Heart left ventricle (tissue), 16 donors: ENCODE results near the gene ERP27. TPM values are rescaled to one million over a fixed set of nuclear protein-coding genes. Genes with fewer than 3 reads are reported as not detected.
A peak's percentile ranks its signal among the peaks of the same experiment; 100 is the strongest.

Source experiments
- ATAC-seq, 4 donors: fragments of 200-7000 bp; cut with Tn5 transposase; one replicate each; pipeline ENCODE4 v1.9.1; 2020 to 2022; ENCODE audit warnings: moderate library complexity in 4 of 4, mild to moderate bottlenecking in 3 of 4, moderate number of reproducible peaks in 1 of 4
- DNase-seq, 5 donors: peaks; one replicate each; pipeline ENCODE4 v3.0.0-alpha.2; 2020
- H3K27ac ChIP-seq, 12 donors: fragments of 200-600 bp; sonication (generic) in 4 of 12; one replicate each; pipeline versions ENCODE4 v1.5.0 to v1.8.0; 2016 to 2022; ENCODE audit warnings: mild to moderate bottlenecking in 2 of 12
- H3K27me3 ChIP-seq, 9 donors: fragments of 200-600 bp; sonication (generic) in 2 of 9; one replicate each; pipeline versions ENCODE4 v1.5.1 to v1.8.0; 2016 to 2022; ENCODE audit warnings: mild to moderate bottlenecking in 3 of 9
- H3K36me3 ChIP-seq, 9 donors: fragments of 200-600 bp; sonication (generic) in 2 of 9; one replicate each; pipeline versions ENCODE4 v1.5.0 to v1.8.0; 2018 to 2022; ENCODE audit warnings: mild to moderate bottlenecking in 2 of 9
- H3K4me1 ChIP-seq, 12 donors: fragments of 200-600 bp; sonication (generic) in 4 of 12; one replicate each; pipeline versions ENCODE4 v1.5.0 to v1.8.0; 2016 to 2022; ENCODE audit warnings: mild to moderate bottlenecking in 3 of 12
- H3K4me3 ChIP-seq, 12 donors: fragments of 200-600 bp; sonication (generic) in 4 of 12; one replicate each; pipeline versions ENCODE4 v1.5.0 to v1.8.0; 2017 to 2022; ENCODE audit warnings: mild to moderate bottlenecking in 9 of 12, moderate library complexity in 4 of 12
- H3K9me3 ChIP-seq, 12 donors: fragments of 200-600 bp; sonication (generic) in 4 of 12; one replicate each; pipeline versions ENCODE4 v1.5.0 to v1.8.0; 2016 to 2022; ENCODE audit warnings: mild to moderate bottlenecking in 1 of 12
- CTCF ChIP-seq, 12 donors: fragments of 200-600 bp; sonication (generic) in 4 of 12; IDR thresholded peaks; one replicate each; pipeline versions ENCODE4 v1.5.0 to v1.8.0; 2018 to 2022; ENCODE audit warnings: antibody characterized with exemption in 12 of 12, mild to moderate bottlenecking in 5 of 12
- POLR2A ChIP-seq, 2 donors: fragments of 450-650 bp; IDR thresholded peaks; one replicate each; pipeline ENCODE4 v1.6.1; 2017; ENCODE audit warnings: antibody characterized with exemption in 2 of 2, mild to moderate bottlenecking in 2 of 2, moderate library complexity in 2 of 2
- WGBS, 4 donors: extraction: QIAGEN DNeasy Blood & Tissue Kit in 2 of 4; methylation state at CpG; one replicate each; pipeline versions ENCODE4 v1.1.5 to v1.1.7; 2013 to 2018; 5-methylcytosine and 5-hydroxymethylcytosine counted together
- intact Hi-C, 10 donors: fragments of 100-400 bp; cut with DNase I; formaldehyde crosslinking; loops; one replicate each; pipeline versions ENCODE4 v1.11.1 to v1.14.2; 2022
- polyA plus RNA-seq, 2 donors: library from polyadenylated mRNA; stranded (reverse); fragments of 200-250 nt; gene quantifications; one replicate each; pipeline ENCODE4 v1.2.3, GENCODE V29; 2013
- total RNA-seq, 9 donors: library from RNA; depleted of rRNA in 2 of 9; stranded (reverse); fragments of >200 nt in 2 of 9; fragmentation: NEBNext Ultra II Directional in 3 of 9; extraction: Animal tissue kit (Norgen Biotek cat#: 25700) in 3 of 9; gene quantifications; one replicate each; pipeline versions ENCODE4 v1.1.0 to v1.2.4, GENCODE V29; 2016 to 2023
- donor health status: ischemic (EF 13 %, LVEDD 7.1; RV severe dilation, severe dysfunction).
- donor health status: healthy with polysubstance abuse.
- donor health status: DM: no; HTN: yes; CAD: no.
- donor health status: DM: no; HTN: no; CAD: no.
- donor health status: ischemic (EF 25% LVEDD 6.9; RV normal size, moderate dysfunction).
- donor health status: ischemic (EF 25% LVEDD 5.7; RV mildly dilated, moderate dysfunction).
- donor health status: healthy.
- donor health status: DM: yes; HTN: yes; CAD: no.
- donor health status: ischemic (EF 35%, LVEDD 5.7; RV mildly dilated, moderate dysfunction).
- donor health status: nonischemic (EF 11% LVEDD 7.7; RV severe dilation, severe dysfunction).
- donor health status: DM: yes; HTN: yes; CAD: no.
- donor health status: PGD.
- donor health status: ischemic (EF 29% LVEDD 5.4; RV normal size, mild dysfunction).
- donor health status: nonischemic (EF 23%, LVEDD 6.1; RV moderate dilation, normal function).

The ERP27 gene
- total and polyA plus RNA-seq, 11 donors: 0.12 to 0.93 (median 0.22) TPM; not detected in 2

- intact Hi-C loops: loop anchor here in 1 of 10 donors (5.0 kb wide), 1 partner anchor 36 kb away; no protein-coding TSS in a partner anchor
- TF ChIP-seq CTCF (IDR thresholded peaks at IDR 0.05) (no peak), POLR2A (IDR thresholded peaks at IDR 0.05) (no peak)
- Histone ChIP-seq H3K27ac (no peak overlapping the region), H3K27me3 (no peaks in the 10 kb centered on the region), H3K4me3 (no peak overlapping the region), H3K4me1 (peaks cover 0 to 11% (median 4%) of the 10 kb centered on the region in 12 donors), H3K9me3 (no peaks in the 10 kb centered on the region), H3K36me3 (peaks cover 0 to 28% (median 0%) of the 10 kb centered on the region in 9 donors)
- ATAC-seq: no peak
- DNase-seq: no peak
- 55 to 94% (median 77%) methylated on average over 2 of the region's 2 CpGs for WGBS, 4 donors
Measured at GRCh38 chr12:14911131-14911530, 27.2 kb downstream of the ERP27 start.

GRCh38 chr12:14910090-14910915 lies 28.0 kb downstream of the ERP27 start:
- Histone ChIP-seq H3K9me3 (no peaks in the 10 kb centered on the region), H3K4me1 (peaks cover 0 to 19% (median 10%) of the 10 kb centered on the region in 12 donors), H3K4me3 (no peak overlapping the region), H3K27ac (no peak overlapping the region), H3K36me3 (peaks cover 0 to 21% (median 0%) of the 10 kb centered on the region in 9 donors), H3K27me3 (no peaks in the 10 kb centered on the region)
- no peak for DNase-seq
- TF ChIP-seq CTCF (IDR thresholded peaks at IDR 0.05) (no peak), POLR2A (IDR thresholded peaks at IDR 0.05) (no peak)
- 85 to 92% (median 89%) methylated on average over 5 of the region's 5 CpGs for WGBS, 4 donors
- ATAC-seq: no peak
- intact Hi-C loops: loop anchor here in 1 of 10 donors (5.0 kb wide), 1 partner anchor 37 kb away; no protein-coding TSS in a partner anchor

GRCh38 chr12:14907953-14908352 lies 30.4 kb downstream of the ERP27 start:
- intact Hi-C loops: loop anchor here in 2 of 10 donors (5.0 kb wide), 2 partner anchors 34 to 54 kb away; partner anchors contain the start of gene ARHGDIB (in 1 of the 2)
- Histone ChIP-seq H3K27me3 (no peaks in the 10 kb centered on the region), H3K4me1 (peaks cover 0 to 36% (median 23%) of the 10 kb centered on the region in 12 donors), H3K9me3 (no peaks in the 10 kb centered on the region), H3K4me3 (no peak overlapping the region), H3K36me3 (no peaks in the 10 kb centered on the region), H3K27ac (no peak overlapping the region)
- no peak for ATAC-seq
- WGBS, 4 donors: 93 to 100% (median 97%) methylated on average over 1 of the region's 1 CpG
- TF ChIP-seq CTCF (IDR thresholded peaks at IDR 0.05): no peak
- no peak for TF ChIP-seq POLR2A (IDR thresholded peaks at IDR 0.05)
- DNase-seq: no peak

- Histone ChIP-seq H3K27me3 (no peaks in the 10 kb centered on the region), H3K4me3 (no peak overlapping the region), H3K4me1 (peaks cover 0 to 52% (median 33%) of the 10 kb centered on the region in 12 donors), H3K36me3 (no peaks in the 10 kb centered on the region), H3K27ac (peak overlapping the region; percentile 33 to 79 (median 67)), H3K9me3 (no peaks in the 10 kb centered on the region)
- intact Hi-C loops: loop anchor here in 2 of 10 donors (5.0 kb wide), 2 partner anchors 36 to 56 kb away; partner anchors contain the start of gene ARHGDIB (in 1 of the 2)
- 78 to 85% (median 82%) methylated on average over 5 of the region's 5 CpGs for WGBS, 4 donors
- TF ChIP-seq CTCF (IDR thresholded peaks at IDR 0.05) (no peak), POLR2A (IDR thresholded peaks at IDR 0.05) (no peak)
- DNase-seq: no peak
- no peak for ATAC-seq
Measured at GRCh38 chr12:14906114-14906513, 32.2 kb downstream of the ERP27 start.
